ENCODE measurements around the gene IGDCC3.

The IGDCC3 gene

GRCh38 chr15:65303687-65304380 is 74.0 kb downstream of the IGDCC3 start:
- H3K4me1 ChIP-seq: peaks cover 17% of the 10 kb centered on the region
- no peaks in the 10 kb centered on the region for H3K27me3 ChIP-seq (ENCODE audit: low read depth)
- no peaks in the 10 kb centered on the region for H3K36me3 ChIP-seq (replicated peaks)
- H3K9me3 ChIP-seq: no peaks in the 10 kb centered on the region
- in situ Hi-C loops (cut with MboI; ENCODE audit: low sequenced_read_pairs): no loop called here
- peak; percentile 84 to 86 for DNase-seq (ENCODE audit: low spot score in 2 of 2)
- peak overlapping the region; percentile 8 for H3K4me3 ChIP-seq

- Histone ChIP-seq H3K36me3 (replicated peaks) (no peaks in the 10 kb centered on the region), H3K9me3 (no peaks in the 10 kb centered on the region), H3K27me3 (ENCODE audit: low read depth) (no peaks in the 10 kb centered on the region), H3K4me3 (no peak overlapping the region), H3K4me1 (peaks cover 23% of the 10 kb centered on the region)
- in situ Hi-C loops (cut with MboI; ENCODE audit: low sequenced_read_pairs): no loop called here
- no peak for DNase-seq (ENCODE audit: low spot score in 2 of 2)
These were observed 75.7 kb downstream of the IGDCC3 start for GRCh38 chr15:65302061-65302460.

- no peak overlapping the region for H3K4me3 ChIP-seq
- in situ Hi-C loops (cut with MboI; ENCODE audit: low sequenced_read_pairs): no loop called here
- no peaks in the 10 kb centered on the region for H3K36me3 ChIP-seq (replicated peaks)
- no peaks in the 10 kb centered on the region for H3K9me3 ChIP-seq
- H3K27me3 ChIP-seq (ENCODE audit: low read depth): no peaks in the 10 kb centered on the region
- DNase-seq (ENCODE audit: low spot score in 2 of 2): no peak
- peaks cover 22% of the 10 kb centered on the region for H3K4me1 ChIP-seq
These were observed 76.8 kb downstream of the IGDCC3 start for GRCh38 chr15:65300924-65301441.

GRCh38 chr15:65298731-65299130 is 79.1 kb downstream of the IGDCC3 start:
- in situ Hi-C loops (cut with MboI; ENCODE audit: low sequenced_read_pairs): loop anchor here (5.0 kb wide), 1 partner anchor 266 kb away; no protein-coding TSS in a partner anchor
- peaks cover 22% of the 10 kb centered on the region for H3K4me1 ChIP-seq
- H3K27me3 ChIP-seq (ENCODE audit: low read depth): no peaks in the 10 kb centered on the region
- no peak for DNase-seq (ENCODE audit: low spot score in 2 of 2)
- H3K4me3 ChIP-seq: no peak overlapping the region
- no peaks in the 10 kb centered on the region for H3K9me3 ChIP-seq
- H3K36me3 ChIP-seq (replicated peaks): no peaks in the 10 kb centered on the region

GRCh38 chr15:65292938-65293518 is 84.8 kb downstream of the IGDCC3 start:
- H3K9me3 ChIP-seq: no peaks in the 10 kb centered on the region
- H3K36me3 ChIP-seq (replicated peaks): no peaks in the 10 kb centered on the region
- in situ Hi-C loops (cut with MboI; ENCODE audit: low sequenced_read_pairs): no loop called here
- no peaks in the 10 kb centered on the region for H3K27me3 ChIP-seq (ENCODE audit: low read depth)
- H3K4me1 ChIP-seq: peaks cover 16% of the 10 kb centered on the region
- H3K4me3 ChIP-seq: no peak overlapping the region
- DNase-seq (ENCODE audit: low spot score in 2 of 2): peak in 1 of 2 experiments; percentile 2

- in situ Hi-C loops (cut with MboI; ENCODE audit: low sequenced_read_pairs): no loop called here
These were observed 87.6 kb downstream of the IGDCC3 start for GRCh38 chr15:65290228-65290627.

GRCh38 chr15:65289261-65289854 is 88.4 kb downstream of the IGDCC3 start:
- H3K36me3 ChIP-seq (replicated peaks): no peaks in the 10 kb centered on the region
- in situ Hi-C loops (cut with MboI; ENCODE audit: low sequenced_read_pairs): no loop called here
- no peaks in the 10 kb centered on the region for H3K27me3 ChIP-seq (ENCODE audit: low read depth)
- H3K9me3 ChIP-seq: no peaks in the 10 kb centered on the region
- peak in 1 of 2 experiments; percentile 2 for DNase-seq (ENCODE audit: low spot score in 2 of 2)
- H3K4me3 ChIP-seq: no peak overlapping the region
- peaks cover 20% of the 10 kb centered on the region for H3K4me1 ChIP-seq

More at GRCh38 chr15:65290228-65290627, 87.6 kb downstream of the IGDCC3 start:
- Histone ChIP-seq H3K4me1 (peaks cover 18% of the 10 kb centered on the region), H3K27me3 (ENCODE audit: low read depth) (no peaks in the 10 kb centered on the region), H3K9me3 (no peaks in the 10 kb centered on the region), H3K36me3 (replicated peaks) (no peaks in the 10 kb centered on the region), H3K4me3 (no peak overlapping the region)
- DNase-seq (ENCODE audit: low spot score in 2 of 2): peak in 1 of 2 experiments; percentile 2

- no peak for DNase-seq (ENCODE audit: low spot score in 2 of 2)
- Histone ChIP-seq H3K36me3 (replicated peaks) (no peaks in the 10 kb centered on the region), H3K9me3 (no peaks in the 10 kb centered on the region), H3K4me1 (peaks cover 20% of the 10 kb centered on the region), H3K27me3 (ENCODE audit: low read depth) (no peaks in the 10 kb centered on the region), H3K4me3 (no peak overlapping the region)
- in situ Hi-C loops (cut with MboI; ENCODE audit: low sequenced_read_pairs): no loop called here
These were observed 90.3 kb downstream of the IGDCC3 start for GRCh38 chr15:65287520-65287855.

GRCh38 chr15:65286704-65287519 is 90.9 kb downstream of the IGDCC3 start, which contains the start of gene PARP16:
TSS of gene PARP16 (minus strand) at chr15:65286883. CDS start at chr15:65286426, 457 bp downstream.
- H3K27me3 ChIP-seq (ENCODE audit: low read depth): no peaks in the 10 kb centered on the region
- in situ Hi-C loops (cut with MboI; ENCODE audit: low sequenced_read_pairs): no loop called here
- peaks cover 20% of the 10 kb centered on the region for H3K4me1 ChIP-seq
- peak; percentile 100 for DNase-seq (ENCODE audit: low spot score in 2 of 2)
- H3K9me3 ChIP-seq: no peaks in the 10 kb centered on the region
- peak within 1 kb of the TSS; percentile 44 for H3K4me3 ChIP-seq
- H3K36me3 ChIP-seq (replicated peaks): no peaks in the 10 kb centered on the region

GRCh38 chr15:65286069-65286703 is 91.6 kb downstream of the IGDCC3 start:
- H3K36me3 ChIP-seq (replicated peaks): no peaks in the 10 kb centered on the region
- in situ Hi-C loops (cut with MboI; ENCODE audit: low sequenced_read_pairs): no loop called here
- DNase-seq (ENCODE audit: low spot score in 2 of 2): peak in 1 of 2 experiments; percentile 50
- H3K9me3 ChIP-seq: no peaks in the 10 kb centered on the region
- H3K27me3 ChIP-seq (ENCODE audit: low read depth): no peaks in the 10 kb centered on the region
- H3K4me3 ChIP-seq: peak overlapping the region; percentile 44
- peaks cover 20% of the 10 kb centered on the region for H3K4me1 ChIP-seq

GRCh38 chr15:65285291-65286068 is 92.3 kb downstream of the IGDCC3 start:
- no peak for DNase-seq (ENCODE audit: low spot score in 2 of 2)
- in situ Hi-C loops (cut with MboI; ENCODE audit: low sequenced_read_pairs): no loop called here
- H3K27me3 ChIP-seq (ENCODE audit: low read depth): no peaks in the 10 kb centered on the region
- no peaks in the 10 kb centered on the region for H3K9me3 ChIP-seq
- peak overlapping the region; percentile 44 for H3K4me3 ChIP-seq
- peaks cover 20% of the 10 kb centered on the region for H3K4me1 ChIP-seq
- no peaks in the 10 kb centered on the region for H3K36me3 ChIP-seq (replicated peaks)

- no peaks in the 10 kb centered on the region for H3K9me3 ChIP-seq
- H3K4me3 ChIP-seq: no peak overlapping the region
- peaks cover 11% of the 10 kb centered on the region; the same call in 1 of the 2 replicates for H3K36me3 ChIP-seq (replicated peaks)
- no peak for DNase-seq (ENCODE audit: low spot score in 2 of 2)
- no peaks in the 10 kb centered on the region for H3K4me1 ChIP-seq
- no peaks in the 10 kb centered on the region for H3K27me3 ChIP-seq (ENCODE audit: low read depth)
- in situ Hi-C loops (cut with MboI; ENCODE audit: low sequenced_read_pairs): loop anchor here (5.0 kb wide), 1 partner anchor 81 kb away; no protein-coding TSS in a partner anchor
These were observed 99.3 kb downstream of the IGDCC3 start for GRCh38 chr15:65278480-65278879.

Data from HAP-1 (cell line).